Adipose tissue (tissue), 3 donors: ENCODE results near the gene PNMA8C. TPM values are rescaled to one million over a fixed set of nuclear protein-coding genes. Genes with fewer than 3 reads are reported as not detected.

Source experiments
- H3K27ac ChIP-seq: one replicate; pipeline ENCODE4 v1.5.1; 2013; ENCODE audit warnings: low read depth, low read length
- WGBS, 3 donors: extraction: QIAGEN DNeasy Blood & Tissue Kit; methylation state at CpG; one replicate each; pipeline ENCODE4 v1.1.7; 2013; 5-methylcytosine and 5-hydroxymethylcytosine counted together
- polyA plus RNA-seq, 3 donors: library from polyadenylated mRNA; stranded (reverse); fragments of 200-250 nt; gene quantifications; one replicate each; pipeline ENCODE4 v1.2.3, GENCODE V29; 2013
- donor health status: healthy with polysubstance abuse.
- donor health status: Bipolar disorder and iron deficiency.
- donor health status: healthy.

The PNMA8C gene
- polyA plus RNA-seq: under 1 TPM in 1 of 3 donors, not detected in 2; 0.03 TPM

GRCh38 chr19:46428239-46429135, at the start of gene PNMA8C:
TSS of gene PNMA8C (minus strand) at chr19:46428936. CDS start at chr19:46428359, 577 bp downstream.
- WGBS, 3 donors: 25 to 32% (median 27%) methylated on average over 49 to 52 of the region's 52 CpGs
- no peak within 1 kb of the TSS for H3K27ac ChIP-seq

GRCh38 chr19:46475986-46476385, 47.2 kb upstream of the PNMA8C start:
- no peak overlapping the region for H3K27ac ChIP-seq
- 63 to 73% (median 71%) methylated on average over 2 of the region's 2 CpGs for whole genome bisulfite sequencing, 3 donors

GRCh38 chr19:46474211-46474610, 45.5 kb upstream of the PNMA8C start:
- WGBS, 3 donors: 82 to 92% (median 88%) methylated on average over 8 of the region's 8 CpGs
- H3K27ac ChIP-seq: no peak overlapping the region

- no peak overlapping the region for H3K27ac ChIP-seq
These were observed 43.9 kb upstream of the PNMA8C start for GRCh38 chr19:46472592-46472991.

GRCh38 chr19:46471811-46472543, 43.2 kb upstream of the PNMA8C start:
- WGBS, 3 donors: 59 to 67% (median 64%) methylated on average over 11 of the region's 11 CpGs

More at GRCh38 chr19:46472592-46472991, 43.9 kb upstream of the PNMA8C start:
- 85 to 89% (median 86%) methylated on average over 4 of the region's 4 CpGs for WGBS, 3 donors

GRCh38 chr19:46471116-46471733, 42.5 kb upstream of the PNMA8C start, which contains the start of gene PNMA8A:
TSS of gene PNMA8A (minus strand) at chr19:46471563. CDS start at chr19:46471035, 528 bp downstream.
- H3K27ac ChIP-seq: no peak within 1 kb of the TSS
- WGBS, 3 donors: 1 to 4% (median 4%) methylated on average over 54 to 57 of the region's 57 CpGs

More at GRCh38 chr19:46471811-46472543, 43.2 kb upstream of the PNMA8C start:
- H3K27ac ChIP-seq: no peak overlapping the region

- 85 to 94% (median 92%) methylated on average over 10 of the region's 10 CpGs for WGBS, 3 donors
- H3K27ac ChIP-seq: no peak overlapping the region
These were observed 41.6 kb upstream of the PNMA8C start for GRCh38 chr19:46470376-46470775.

- WGBS, 3 donors: 94 to 96% (median 96%) methylated on average over 18 of the region's 18 CpGs
- H3K27ac ChIP-seq: no peak overlapping the region
These were observed 40.9 kb upstream of the PNMA8C start for GRCh38 chr19:46469541-46470185.

GRCh38 chr19:46466536-46467196, 37.9 kb upstream of the PNMA8C start:
- H3K27ac ChIP-seq: no peak overlapping the region
- WGBS, 3 donors: 54 to 74% (median 57%) methylated on average over 15 of the region's 15 CpGs

GRCh38 chr19:46463516-46463915, 34.8 kb upstream of the PNMA8C start:
- H3K27ac ChIP-seq: no peak overlapping the region
- 65 to 92% (median 70%) methylated on average over 7 of the region's 7 CpGs for WGBS, 3 donors

- H3K27ac ChIP-seq: no peak overlapping the region
- 86 to 96% (median 91%) methylated on average over 1 to 2 of the region's 2 CpGs for WGBS, 3 donors
These were observed 32.8 kb upstream of the PNMA8C start for GRCh38 chr19:46461537-46461936.

GRCh38 chr19:46460981-46461380, 32.2 kb upstream of the PNMA8C start:
- H3K27ac ChIP-seq: no peak overlapping the region
- WGBS, 3 donors: 94 to 100% (median 97%) methylated on average over 1 of the region's 1 CpG

- 70 to 93% (median 75%) methylated on average over 2 of the region's 2 CpGs for WGBS, 3 donors
- no peak overlapping the region for H3K27ac ChIP-seq
These were observed 31.3 kb upstream of the PNMA8C start for GRCh38 chr19:46460055-46460454.

- H3K27ac ChIP-seq: no peak overlapping the region
- WGBS, 3 donors: 91 to 94% (median 93%) methylated on average over 5 of the region's 5 CpGs
These were observed 28.2 kb upstream of the PNMA8C start for GRCh38 chr19:46456930-46457329.

GRCh38 chr19:46454244-46454643, 25.5 kb upstream of the PNMA8C start:
- no peak overlapping the region for H3K27ac ChIP-seq
- 62 to 68% (median 66%) methylated on average over 3 of the region's 3 CpGs for WGBS, 3 donors

- 71 to 84% (median 81%) methylated on average over 6 of the region's 6 CpGs for WGBS, 3 donors
These were observed 24.9 kb upstream of the PNMA8C start for GRCh38 chr19:46453661-46454060.

GRCh38 chr19:46452186-46452585, 23.4 kb upstream of the PNMA8C start:
- 27 to 48% (median 48%) methylated on average over 4 of the region's 4 CpGs for WGBS, 3 donors
- H3K27ac ChIP-seq: no peak overlapping the region

More at GRCh38 chr19:46453661-46454060, 24.9 kb upstream of the PNMA8C start:
- H3K27ac ChIP-seq: no peak overlapping the region

- WGBS, 3 donors: 62 to 83% (median 82%) methylated on average over 6 of the region's 6 CpGs
- H3K27ac ChIP-seq: no peak overlapping the region
These were observed 22.6 kb upstream of the PNMA8C start for GRCh38 chr19:46451352-46451751.
